Osteoblast (primary cell): ENCODE measurements around the gene BIN1. TPM values are rescaled to one million over a fixed set of nuclear protein-coding genes. Genes with fewer than 3 reads are reported as not detected.

Experiments
- DNase-seq: peaks from one replicate; pipeline ENCODE4 v3.0.0; 2011; ENCODE audit warnings: low spot score, mixed read lengths; ENCODE audit not compliant: insufficient read length; ENCODE audit errors: missing footprints
- H2AFZ ChIP-seq: 2 replicates; pipeline ENCODE4 v1.6.0; 2011; ENCODE audit warnings: mild to moderate bottlenecking, low read length
- H3K27ac ChIP-seq: 2 replicates; pipeline ENCODE4 v1.5.1; 2011; ENCODE audit warnings: mild to moderate bottlenecking, low read depth, low read length, moderate library complexity
- H3K27me3 ChIP-seq: 2 replicates; pipeline ENCODE4 v1.6.0; 2012; ENCODE audit warnings: mild to moderate bottlenecking, control low read depth, inconsistent platforms, low read length, moderate library complexity; ENCODE audit not compliant: insufficient read depth
- H3K36me3 ChIP-seq: 2 replicates; pipeline ENCODE4 v1.5.1; 2011; ENCODE audit warnings: mild to moderate bottlenecking, low read length, control low read depth, moderate library complexity; ENCODE audit not compliant: insufficient read depth
- H3K4me1 ChIP-seq: 2 replicates; pipeline ENCODE4 v1.5.1; 2011; ENCODE audit warnings: mild to moderate bottlenecking, low read length, control low read depth, moderate library complexity; ENCODE audit not compliant: insufficient read depth
- H3K4me2 ChIP-seq: 2 replicates; pipeline ENCODE4 v1.6.0; 2011; ENCODE audit warnings: mild to moderate bottlenecking, low read length; ENCODE audit not compliant: insufficient read depth
- H3K4me3 ChIP-seq: fragments of 200-600 bp; sonication (generic); 3 replicates; pipeline ENCODE4 v1.5.1; 2012; ENCODE audit warnings: mild to moderate bottlenecking, low read length, inconsistent platforms; ENCODE audit not compliant: insufficient read depth
- H3K79me2 ChIP-seq: 2 replicates; pipeline ENCODE4 v1.6.0; 2012; ENCODE audit warnings: mild to moderate bottlenecking, low read length, control low read depth, inconsistent platforms; ENCODE audit not compliant: insufficient read depth
- H3K9me3 ChIP-seq: 2 replicates; pipeline ENCODE4 v1.5.1; 2011; ENCODE audit warnings: low read depth, low read length, control low read depth
- H4K20me1 ChIP-seq: 2 replicates; pipeline ENCODE4 v1.6.0; 2012; ENCODE audit warnings: mild to moderate bottlenecking, low read length, control low read depth; ENCODE audit not compliant: insufficient read depth
- total RNA-seq: library from RNA; depleted of rRNA; stranded (reverse); fragments of >200 nt; gene quantifications from 2 replicates; pipeline ENCODE4 v1.2.3, GENCODE V29; 2012
- TF ChIP-seq, protein P1 (sequence below): IDR thresholded peaks from 2 replicates; pipeline ENCODE4 v1.5.1; 2011; ENCODE audit warnings: mild to moderate bottlenecking, low read depth, low read length, moderate library complexity; ENCODE audit errors: extremely low read depth

BIN1 gene
- total RNA-seq, 1 donor: 85.4 TPM

DNA sequence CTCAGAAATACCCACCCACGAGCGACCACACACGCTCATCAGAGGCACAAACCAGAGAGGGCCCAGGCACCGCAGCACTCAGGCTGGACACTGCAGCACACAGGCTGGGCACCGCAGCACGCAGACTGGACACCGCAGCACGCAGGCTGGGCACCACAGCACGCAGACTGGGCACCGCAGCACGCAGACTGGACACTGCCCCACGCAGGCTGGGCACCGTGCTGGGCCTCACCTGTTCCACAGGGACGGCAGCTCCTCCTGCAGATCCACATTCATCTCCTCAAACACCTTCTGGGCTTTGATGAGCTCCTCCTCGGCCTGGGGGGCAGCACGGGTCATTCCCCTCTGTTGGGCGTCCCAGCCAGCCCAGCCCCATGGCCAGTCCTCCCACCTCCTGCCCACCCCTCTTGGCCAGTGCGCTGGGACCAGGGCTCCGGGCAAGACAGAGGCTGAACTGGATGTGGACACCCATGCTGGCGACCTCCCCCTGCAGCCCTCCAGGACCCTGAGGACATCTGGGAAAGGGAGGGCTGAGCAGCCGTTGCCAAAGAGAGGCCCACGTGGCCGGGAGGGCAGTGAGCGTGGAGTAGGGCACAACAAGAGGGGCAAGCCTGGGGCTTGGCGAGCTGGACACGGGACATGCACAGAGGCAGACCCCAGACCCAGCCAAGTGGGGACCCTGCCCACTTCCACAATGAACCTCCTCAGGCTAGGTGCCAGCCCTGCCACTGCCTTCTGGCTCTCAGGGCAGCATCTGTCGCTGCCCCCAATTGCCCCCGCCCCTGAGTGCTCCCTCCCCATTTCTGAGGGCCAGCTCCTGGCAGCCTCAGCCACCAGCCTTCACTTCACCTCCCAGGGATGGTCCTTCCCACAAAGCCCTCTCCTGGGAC, 43.0 kb downstream of the BIN1 start:
- peak overlapping the region; percentile 41 for H3K4me2 ChIP-seq

DNA sequence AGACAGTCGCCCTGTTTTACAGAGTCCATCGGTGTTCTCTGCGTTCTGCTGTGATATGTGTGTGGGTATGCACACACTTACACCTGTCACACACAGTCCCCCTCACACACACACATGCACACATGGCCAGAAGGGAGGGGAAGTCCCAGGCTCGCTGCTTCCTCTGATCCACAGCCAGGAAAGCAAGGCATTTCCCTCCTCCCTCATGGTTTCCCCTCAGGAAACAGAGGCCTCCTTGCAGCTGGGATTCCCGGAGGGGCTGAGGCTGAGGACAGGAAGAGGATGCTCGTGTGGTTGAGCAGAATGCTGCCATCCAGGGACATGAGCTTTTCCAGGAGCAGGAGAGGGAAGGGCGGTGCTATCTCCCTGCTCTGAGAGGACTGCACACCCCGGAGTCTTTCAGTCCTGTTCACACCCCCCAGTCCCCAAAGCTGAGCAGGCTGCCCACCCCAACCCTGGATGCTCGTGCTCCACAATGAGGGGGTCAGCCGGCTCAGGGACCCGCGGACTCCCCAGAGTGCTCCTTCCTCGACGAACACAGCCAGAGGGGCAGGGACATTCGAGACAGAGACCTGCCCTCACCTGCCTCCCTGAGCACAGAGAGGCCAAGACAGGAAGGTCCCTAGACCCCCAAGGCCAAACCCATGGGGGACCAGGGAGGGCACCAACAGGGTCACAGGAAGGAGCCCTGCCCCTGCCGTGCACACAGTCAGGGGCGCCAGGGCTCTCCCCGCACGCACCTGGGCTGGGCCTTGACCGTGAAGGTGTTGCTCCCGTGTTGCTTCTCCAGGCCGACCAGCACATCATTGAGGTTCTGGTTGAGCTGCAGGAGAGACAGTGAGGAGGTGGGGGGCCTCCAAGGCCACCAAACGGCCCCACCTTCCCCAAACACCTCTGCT, 45.3 kb downstream of the BIN1 start:
- TF ChIP-seq, protein P1, sequence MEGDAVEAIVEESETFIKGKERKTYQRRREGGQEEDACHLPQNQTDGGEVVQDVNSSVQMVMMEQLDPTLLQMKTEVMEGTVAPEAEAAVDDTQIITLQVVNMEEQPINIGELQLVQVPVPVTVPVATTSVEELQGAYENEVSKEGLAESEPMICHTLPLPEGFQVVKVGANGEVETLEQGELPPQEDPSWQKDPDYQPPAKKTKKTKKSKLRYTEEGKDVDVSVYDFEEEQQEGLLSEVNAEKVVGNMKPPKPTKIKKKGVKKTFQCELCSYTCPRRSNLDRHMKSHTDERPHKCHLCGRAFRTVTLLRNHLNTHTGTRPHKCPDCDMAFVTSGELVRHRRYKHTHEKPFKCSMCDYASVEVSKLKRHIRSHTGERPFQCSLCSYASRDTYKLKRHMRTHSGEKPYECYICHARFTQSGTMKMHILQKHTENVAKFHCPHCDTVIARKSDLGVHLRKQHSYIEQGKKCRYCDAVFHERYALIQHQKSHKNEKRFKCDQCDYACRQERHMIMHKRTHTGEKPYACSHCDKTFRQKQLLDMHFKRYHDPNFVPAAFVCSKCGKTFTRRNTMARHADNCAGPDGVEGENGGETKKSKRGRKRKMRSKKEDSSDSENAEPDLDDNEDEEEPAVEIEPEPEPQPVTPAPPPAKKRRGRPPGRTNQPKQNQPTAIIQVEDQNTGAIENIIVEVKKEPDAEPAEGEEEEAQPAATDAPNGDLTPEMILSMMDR: no peak
- Histone ChIP-seq H3K4me2 (no peak overlapping the region), H3K4me1 (peaks cover 17% of the 10 kb centered on the region), H2AFZ (no peak overlapping the region), H3K4me3 (no peak overlapping the region), H4K20me1 (peaks cover 3% of the 10 kb centered on the region), H3K36me3 (peaks cover 17% of the 10 kb centered on the region), H3K27me3 (no peaks in the 10 kb centered on the region), H3K9me3 (no peaks in the 10 kb centered on the region), H3K27ac (no peak overlapping the region), H3K79me2 (no peaks in the 10 kb centered on the region)
- no peak for DNase-seq

More for the DNA sequence above, 43.0 kb downstream of the BIN1 start:
- H3K4me1 ChIP-seq: peaks cover 31% of the 10 kb centered on the region
- DNase-seq: peak; percentile 85
- no peaks in the 10 kb centered on the region for H3K27me3 ChIP-seq
- peaks cover 3% of the 10 kb centered on the region for H4K20me1 ChIP-seq
- H3K27ac ChIP-seq: peak overlapping the region; percentile 78
- H3K36me3 ChIP-seq: peaks cover 12% of the 10 kb centered on the region
- H3K4me3 ChIP-seq: no peak overlapping the region
- TF ChIP-seq, protein P1: no peak
- no peak overlapping the region for H2AFZ ChIP-seq
- no peaks in the 10 kb centered on the region for H3K9me3 ChIP-seq
- H3K79me2 ChIP-seq: no peaks in the 10 kb centered on the region

DNA sequence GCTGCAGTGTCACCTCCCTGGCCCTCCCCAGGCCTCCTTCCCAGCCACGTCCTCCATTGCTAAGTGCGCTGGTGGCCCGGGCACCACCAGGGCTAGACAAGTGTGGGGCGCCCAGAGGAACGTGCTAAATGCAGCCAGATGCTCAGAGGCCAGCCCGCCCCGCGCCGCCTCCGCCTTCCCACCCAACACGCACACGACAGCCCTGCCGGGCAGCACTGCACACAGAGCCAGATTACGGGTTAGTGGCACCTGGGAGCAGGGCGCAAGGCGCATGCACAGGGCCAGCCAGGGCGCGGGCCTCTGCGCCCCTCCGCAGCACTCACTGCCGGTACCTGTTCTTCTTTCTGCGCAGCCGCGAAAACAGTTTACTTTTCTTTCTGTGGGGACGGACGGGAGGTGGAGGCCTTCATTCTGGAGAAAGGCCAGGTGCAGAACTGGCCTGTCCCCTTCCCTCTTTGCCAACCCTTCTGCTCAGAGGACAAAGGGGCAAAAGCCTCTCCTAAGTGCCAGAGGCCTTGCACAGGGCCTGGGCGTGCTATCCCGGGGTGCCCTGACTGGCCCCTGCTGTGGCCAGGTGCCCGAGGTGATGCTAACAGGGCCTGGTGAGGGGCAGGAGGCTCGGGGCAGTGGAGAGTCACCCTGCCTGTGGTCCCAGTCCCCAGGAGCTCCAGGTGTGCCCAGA, 46.5 kb downstream of the BIN1 start:
- TF ChIP-seq, protein P1: no peak
- Histone ChIP-seq H2AFZ (no peak overlapping the region), H4K20me1 (peaks cover 3% of the 10 kb centered on the region), H3K79me2 (no peaks in the 10 kb centered on the region), H3K9me3 (no peaks in the 10 kb centered on the region), H3K4me3 (no peak overlapping the region), H3K4me1 (peaks cover 12% of the 10 kb centered on the region), H3K27ac (no peak overlapping the region), H3K36me3 (peaks cover 17% of the 10 kb centered on the region), H3K4me2 (no peak overlapping the region), H3K27me3 (no peaks in the 10 kb centered on the region)
- DNase-seq: no peak
